IMR-90 (cell line): ENCODE data around the gene RER1. TPM values are rescaled to one million over a fixed set of nuclear protein-coding genes. Genes with fewer than 3 reads are reported as not detected.

Source experiments
- ATAC-seq: fragments of 200-7000 bp; cut with Tn5 transposase; 2 replicates; pipeline ENCODE4 v1.9.1; 2020; ENCODE audit warnings: low read depth, mild to moderate bottlenecking, moderate library complexity
- BruUV-seq: library from RNA; stranded (reverse); fragments of 400-500 nt; replicated peaks from 2 replicates; lab custom pipeline; 2021; lab: Mats Ljungman, UMichigan
- CTCF ChIA-PET: fragments of 300-600 bp; formaldehyde crosslinking; extraction: SDS; loops from one replicate; lab custom pipeline; 2021; ENCODE audit warnings: antibody characterized with exemption; lab: Yijun Ruan, JAX
- POLR2A ChIA-PET: fragments of 300-600 bp; sonication (Branson Sonifier 250); formaldehyde crosslinking; loops from one replicate; lab custom pipeline; 2022; ENCODE audit warnings: antibody characterized with exemption; ENCODE audit not compliant: unreplicated experiment; lab: Charles Lee
- DNase-seq: peaks from one replicate; pipeline ENCODE4 v3.0.0; 2013
- H2AFZ ChIP-seq: replicated peaks from 2 replicates; pipeline ENCODE3; 2013; ENCODE audit warnings: low read length, mild to moderate bottlenecking; ENCODE audit not compliant: poor library complexity
- H2AK5ac ChIP-seq: 2 replicates; pipeline ENCODE4 v1.6.1; 2013; ENCODE audit warnings: low read depth, low read length, inconsistent platforms
- H2AK9ac ChIP-seq: replicated peaks from 2 replicates; pipeline ENCODE3; 2013; ENCODE audit warnings: mild to moderate bottlenecking, low read depth, low read length, moderate library complexity; ENCODE audit not compliant: poor library complexity
- H2BK120ac ChIP-seq: 2 replicates; pipeline ENCODE4 v1.6.1; 2013; ENCODE audit warnings: low read depth, low read length, inconsistent platforms
- H2BK15ac ChIP-seq: 3 replicates; pipeline ENCODE4 v1.6.1; 2013; ENCODE audit warnings: low read depth, low read length, inconsistent platforms
- H2BK20ac ChIP-seq: 2 replicates; pipeline ENCODE4 v1.6.1; 2013; ENCODE audit warnings: low read depth, mild to moderate bottlenecking, inconsistent platforms, low read length, moderate library complexity
- H2BK5ac ChIP-seq: 2 replicates; pipeline ENCODE4 v1.6.1; 2013; ENCODE audit warnings: mild to moderate bottlenecking, low read depth, low read length, inconsistent platforms; ENCODE audit not compliant: poor library complexity, severe bottlenecking
- H3K14ac ChIP-seq: replicated peaks from 2 replicates; pipeline ENCODE4 v1.6.1; 2013; ENCODE audit warnings: low read depth, low read length, inconsistent platforms
- H3K18ac ChIP-seq: 2 replicates; pipeline ENCODE4 v1.6.1; 2013; ENCODE audit warnings: low read depth, low read length, control low read depth
- H3K23ac ChIP-seq: 2 replicates; pipeline ENCODE4 v1.6.1; 2013; ENCODE audit warnings: low read depth, low read length, inconsistent platforms
- H3K27ac ChIP-seq: 2 replicates; pipeline ENCODE4 v1.5.1; 2013; ENCODE audit warnings: mild to moderate bottlenecking, control low read depth, low read length; ENCODE audit not compliant: insufficient read depth
- H3K27me3 ChIP-seq: 2 replicates; pipeline ENCODE4 v1.6.1; 2013; ENCODE audit warnings: low read length; ENCODE audit not compliant: control insufficient read depth, insufficient read depth
- H3K36me3 ChIP-seq: 2 replicates; pipeline ENCODE4 v1.6.1; 2013; ENCODE audit warnings: low read length, mixed read lengths; ENCODE audit not compliant: control insufficient read depth, insufficient read depth
- H3K4ac ChIP-seq: 2 replicates; pipeline ENCODE4 v1.6.1; 2013; ENCODE audit warnings: low read depth, low read length, inconsistent platforms
- H3K4me1 ChIP-seq: 2 replicates; pipeline ENCODE4 v1.6.1; 2013; ENCODE audit warnings: low read length, mixed read lengths; ENCODE audit not compliant: control insufficient read depth, insufficient read depth
- H3K4me2 ChIP-seq: 2 replicates; pipeline ENCODE4 v1.6.1; 2013; ENCODE audit warnings: low read depth, mild to moderate bottlenecking, control low read depth, low read length, moderate library complexity
- H3K4me3 ChIP-seq: 2 replicates; pipeline ENCODE4 v1.5.1; 2013; ENCODE audit warnings: low read depth, mild to moderate bottlenecking, control low read depth, low read length, moderate library complexity; ENCODE audit not compliant: insufficient read depth
- H3K56ac ChIP-seq: 2 replicates; pipeline ENCODE4 v1.6.1; 2013; ENCODE audit warnings: low read length, inconsistent platforms; ENCODE audit not compliant: insufficient read depth; ENCODE audit errors: extremely low read depth
- H3K79me1 ChIP-seq, 2 experiments: 2 replicates each; pipeline ENCODE4 v1.6.1; 2013; ENCODE audit warnings: low read length in 2 of 2, inconsistent platforms in 1 of 2, low read depth in 1 of 2
- H3K9ac ChIP-seq: 2 replicates; pipeline ENCODE4 v1.6.1; 2013; ENCODE audit warnings: low read depth, low read length, control low read depth
- H3K9me1 ChIP-seq: 2 replicates; pipeline ENCODE4 v1.6.1; 2013; ENCODE audit warnings: low read length, inconsistent platforms; ENCODE audit not compliant: insufficient read depth
- H3K9me3 ChIP-seq: 2 replicates; pipeline ENCODE4 v1.6.1; 2013; ENCODE audit warnings: low read length; ENCODE audit not compliant: control insufficient read depth, insufficient read depth
- H4K20me1 ChIP-seq: 2 replicates; pipeline ENCODE4 v1.6.1; 2013; ENCODE audit warnings: low read length, inconsistent platforms; ENCODE audit not compliant: insufficient read depth
- H4K5ac ChIP-seq: 2 replicates; pipeline ENCODE4 v1.6.1; 2013; ENCODE audit warnings: mild to moderate bottlenecking, low read depth, low read length, control low read depth
- H4K8ac ChIP-seq, 2 experiments: 2 replicates each; pipeline ENCODE4 v1.6.1; 2013; ENCODE audit warnings: low read depth in 2 of 2, low read length in 2 of 2, control low read depth in 1 of 2, inconsistent platforms in 1 of 2
- H4K91ac ChIP-seq: 2 replicates; pipeline ENCODE4 v1.6.1; 2013; ENCODE audit warnings: low read depth, low read length, inconsistent platforms; ENCODE audit not compliant: insufficient read depth
- FOS ChIP-seq: fragments of 150-350 bp; IDR thresholded peaks from 2 replicates; pipeline ENCODE4 v1.6.1; 2016; ENCODE audit warnings: low read depth, low read length
- MAZ ChIP-seq: IDR thresholded peaks from 2 replicates; pipeline ENCODE4 v1.6.1; 2012; ENCODE audit warnings: low read depth, mild to moderate bottlenecking, low read length, improper control_type of control experiment, moderate library complexity, borderline replicate concordance
- POLR2A ChIP-seq: IDR thresholded peaks from 2 replicates; pipeline ENCODE4 v1.6.1; 2012; ENCODE audit warnings: mild to moderate bottlenecking, low read depth, low read length
- RAD21 ChIP-seq: IDR thresholded peaks from 2 replicates; pipeline ENCODE4 v1.6.1; 2012; ENCODE audit warnings: low read length, improper control_type of control experiment
- SMC3 ChIP-seq: fragments of 150-350 bp; IDR thresholded peaks from 2 replicates; pipeline ENCODE4 v1.6.1; 2016; ENCODE audit warnings: low read depth, mild to moderate bottlenecking, antibody characterized with exemption, low read length, moderate library complexity
- WGBS, 2 experiments: methylation state at CpG; one replicate each; pipeline versions ENCODE4 v1.1.5 to v1.1.7; 2013; ENCODE audit warnings: missing lambda C conversion rate in 2 of 2; ENCODE audit not compliant: insufficient read length in 1 of 2; ENCODE audit errors: extremely low coverage in 2 of 2; 5-methylcytosine and 5-hydroxymethylcytosine counted together
- dilution Hi-C: fragments of 300-500 bp; cut with HindIII; formaldehyde crosslinking; loops from one replicate; pipeline ENCODE4 v1.14.3; 2018; ENCODE audit warnings: low sequenced_read_pairs; ENCODE audit not compliant: unreplicated experiment
- in situ Hi-C: fragments of 300-500 bp; cut with MboI; formaldehyde crosslinking; loops from 3 replicates; pipeline ENCODE4 v1.14.3; 2019; ENCODE audit warnings: low sequenced_read_pairs, inconsistent platforms, mixed read lengths
- intact Hi-C: fragments of 100-400 bp; cut with micrococcal nuclease; formaldehyde crosslinking; loops from 2 replicates; pipeline ENCODE4 v1.10.0; 2022
- polyA plus RNA-seq, 3 experiments: library from polyadenylated mRNA; depleted of rRNA; stranded (reverse); fragments of >200 nt; gene quantifications; 2 replicates each; pipeline ENCODE4 v1.2.3, GENCODE V29; 2012; ENCODE audit warnings: low replicate concordance in 1 of 3
- total RNA-seq: library from RNA; depleted of rRNA; stranded (reverse); fragments of >200 nt; gene quantifications from 2 replicates; pipeline ENCODE4 v1.2.3, GENCODE V29; 2012

The RER1 gene
- total and polyA plus RNA-seq, 2 of the 4 experiments (the other 2 are of a cell fraction), result 47.1 to 240 TPM

GRCh38 chr1:2438641-2439040 lies 47.0 kb downstream of the RER1 start:
- TF ChIP-seq FOS (no peak), RAD21 (no peak), POLR2A (no peak), MAZ (no peak), SMC3 (no peak)
- POLR2A ChIA-PET, result no interaction called here
- no TSS peak for BruUV-seq

More at GRCh38 chr1:2438641-2439040, 47.0 kb downstream of the RER1 start:
- no peaks in the 10 kb centered on the region for H4K20me1 ChIP-seq
- no peaks in the 10 kb centered on the region for H3K9me1 ChIP-seq
- CTCF ChIA-PET, result no interaction called here
- H2BK20ac ChIP-seq, result no peak overlapping the region
- H2BK15ac ChIP-seq, result no peak overlapping the region
- H3K23ac ChIP-seq, result no peak overlapping the region
- H2BK120ac ChIP-seq, result no peak overlapping the region
- H3K14ac ChIP-seq, result no peak overlapping the region
- no peaks in the 10 kb centered on the region for H3K36me3 ChIP-seq
- H2BK5ac ChIP-seq, result no peak overlapping the region
- no peaks in the 10 kb centered on the region for H3K9me3 ChIP-seq
- 75% methylated on average over 8 of the region's 14 CpGs; no CpG with 5 or more reads in 1 of the 2 experiments for WGBS, 2 experiments
- intact Hi-C loops, result no loop called here
- H2AFZ ChIP-seq, result no peak overlapping the region
- H3K9ac ChIP-seq, result no peak overlapping the region
- no peak overlapping the region for H3K4me3 ChIP-seq
- no peak overlapping the region for H4K91ac ChIP-seq
- dilution Hi-C loops, result no loop called here
- H2AK5ac ChIP-seq, result no peak overlapping the region
- H3K4ac ChIP-seq, result no peak overlapping the region
- peaks cover 50% of the 10 kb centered on the region for H3K27me3 ChIP-seq
- no peak overlapping the region for H3K56ac ChIP-seq
- H3K4me2 ChIP-seq, result no peak overlapping the region
- H3K27ac ChIP-seq, result no peak overlapping the region
- no peaks in the 10 kb centered on the region for H3K79me1 ChIP-seq
- no peak overlapping the region for H3K18ac ChIP-seq
- H4K5ac ChIP-seq, result no peak overlapping the region
- no peak overlapping the region for H4K8ac ChIP-seq
- H3K4me1 ChIP-seq, result no peaks in the 10 kb centered on the region
- no peak for DNase-seq
- in situ Hi-C loops, result loop anchor here (25.0 kb wide), 1 partner anchor 624 kb away; the partner anchor contains the start of gene PRDM16
- no peak overlapping the region for H2AK9ac ChIP-seq
- ATAC-seq, result no peak
